ENCODE measurements around the gene TSPO2.
A peak's percentile ranks its signal among the peaks of the same experiment; 100 is the strongest.

The TSPO2 gene

DNA sequence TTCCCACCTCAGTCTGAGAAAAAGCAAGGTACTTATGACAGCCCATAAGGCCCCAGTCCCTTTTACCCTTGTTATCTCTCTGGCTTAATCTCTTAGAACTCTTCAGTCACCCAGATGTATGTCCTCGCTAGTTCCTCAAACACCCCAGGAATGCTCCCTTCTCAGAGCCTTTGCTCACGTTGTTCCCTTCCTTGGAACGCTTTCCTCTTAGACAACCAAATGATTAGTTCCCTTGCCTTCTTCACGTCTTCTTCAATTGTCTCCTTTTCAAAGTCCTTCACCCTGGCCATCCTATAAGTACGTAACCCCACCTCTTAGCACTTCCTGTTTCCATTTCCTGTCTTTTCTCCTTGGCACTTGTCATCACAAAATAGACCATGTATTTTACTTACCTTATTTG lies 9.6 kb downstream of the TSPO2 start:
- no peak for DNase-seq (ENCODE audit: low spot score)

DNA sequence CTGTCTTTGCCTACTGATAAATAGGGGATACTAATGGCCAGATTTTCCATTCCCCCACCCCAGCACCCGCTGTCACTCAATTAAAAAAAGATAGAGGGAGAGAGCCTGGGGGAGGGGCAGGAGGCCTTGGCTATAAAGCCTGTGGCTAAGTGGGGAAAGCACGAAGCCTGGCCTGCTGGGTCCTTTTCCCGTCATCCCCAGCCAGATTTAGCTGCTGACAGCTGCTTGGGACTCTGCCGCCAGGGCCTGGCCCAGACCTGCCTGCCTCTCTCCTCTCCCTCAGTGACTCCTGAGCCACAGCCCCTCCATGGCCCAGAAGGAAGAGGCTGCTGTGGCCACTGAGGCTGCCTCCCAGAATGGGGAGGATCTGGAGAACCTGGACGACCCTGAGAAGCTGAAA lies 10.8 kb downstream of the TSPO2 start, which contains the start of gene APOBEC2:
Gene APOBEC2 (plus strand): TSS at position 162 of the 400 bp plus-strand sequence. CDS start 146 bp downstream, at position 308.
- no peak for DNase-seq (ENCODE audit: low spot score)

DNA sequence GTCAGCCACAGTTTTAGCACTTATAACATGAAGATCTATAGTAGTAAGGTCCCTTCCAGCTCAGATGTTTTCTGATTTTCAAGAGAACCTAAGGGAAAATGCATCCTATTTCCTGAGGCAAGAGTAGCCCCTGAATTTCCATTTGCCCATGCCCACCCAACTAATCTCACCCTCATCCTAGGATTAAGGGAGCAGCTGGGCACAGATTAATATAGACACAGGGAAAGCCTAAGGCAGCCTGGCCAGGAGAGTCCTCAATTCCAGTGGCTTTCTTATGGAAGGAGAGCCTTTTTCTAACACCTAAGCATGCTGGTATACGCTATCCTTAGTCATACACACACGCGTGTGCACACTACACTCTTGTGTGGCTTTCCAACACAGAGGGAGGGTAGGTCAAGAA lies 12.2 kb downstream of the TSPO2 start:
- DNase-seq (ENCODE audit: low spot score) = no peak

DNA sequence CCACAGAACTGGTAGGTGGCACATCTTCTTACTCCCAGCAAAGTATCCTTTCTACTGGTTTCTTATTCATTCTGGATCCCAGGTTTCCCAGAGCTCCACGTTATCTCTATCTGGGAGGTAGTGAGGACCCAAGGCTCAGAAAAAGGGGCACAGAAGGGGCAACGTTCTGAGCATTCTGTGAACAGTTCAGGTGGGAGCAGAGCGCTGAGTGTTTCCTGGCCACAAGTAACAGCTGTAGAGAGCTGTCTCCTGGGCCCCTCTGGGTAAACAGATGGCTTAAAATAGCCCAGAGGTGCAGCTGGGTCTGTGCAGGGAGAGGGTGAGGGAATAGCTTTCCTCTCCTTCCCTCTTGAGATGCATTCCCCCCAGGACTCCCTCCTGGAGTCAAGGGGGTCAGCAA lies 12.9 kb downstream of the TSPO2 start:
- DNase-seq (ENCODE audit: low spot score) = no peak

DNA sequence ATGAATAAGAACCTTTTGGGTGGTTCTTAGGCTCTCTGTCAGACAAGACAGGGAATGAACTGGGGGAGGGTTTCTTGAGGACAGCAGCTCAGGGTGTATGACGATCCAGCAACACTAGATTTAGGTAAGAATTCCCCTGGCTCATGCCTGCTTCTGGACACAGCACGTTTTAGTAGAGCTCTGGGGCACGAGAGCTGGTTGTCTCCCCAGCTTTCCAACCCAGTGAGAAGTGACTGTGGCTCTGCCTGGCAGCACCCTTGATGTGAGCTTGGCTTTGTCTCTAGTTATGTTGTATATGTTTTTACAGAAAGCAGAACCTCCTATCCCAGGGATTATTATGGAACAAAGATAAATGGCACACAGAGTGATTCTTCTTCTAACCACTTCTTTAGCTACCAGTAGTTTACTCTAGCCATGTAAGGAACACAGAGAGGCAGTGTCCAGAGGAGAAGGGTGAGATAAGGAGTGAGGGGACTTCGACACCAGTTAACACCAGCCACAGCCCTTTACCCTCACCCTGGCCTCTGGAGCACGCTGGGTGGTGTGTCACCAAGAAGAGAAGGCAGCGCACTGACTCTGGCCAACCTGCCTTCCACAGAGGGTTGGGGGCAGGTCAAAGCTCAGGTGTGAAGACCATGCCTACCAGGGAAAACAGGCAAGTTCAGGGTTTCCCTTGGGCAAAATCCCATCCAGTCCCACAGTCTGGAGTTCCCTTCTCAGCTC lies 14.7 kb downstream of the TSPO2 start:
- DNase-seq (ENCODE audit: low spot score) = no peak

DNA sequence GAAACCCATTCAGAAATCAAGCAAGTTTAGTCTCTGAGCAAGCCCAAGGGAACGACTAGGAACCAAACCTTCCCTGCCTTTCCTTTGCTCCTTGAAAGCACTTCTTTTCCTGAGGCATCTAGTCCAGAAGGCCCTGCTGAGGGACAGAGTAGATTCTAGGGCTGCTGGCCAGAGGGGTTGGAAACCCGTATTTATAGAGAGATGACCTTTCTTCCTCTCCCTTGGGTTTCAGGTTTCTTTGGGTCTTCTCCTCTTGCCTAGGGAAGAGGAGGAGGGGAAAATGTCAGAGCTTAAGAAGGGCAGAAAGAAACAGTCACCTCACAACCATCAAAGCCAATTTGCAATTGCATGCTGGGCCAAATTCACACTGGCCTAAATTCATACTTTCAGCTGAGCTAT lies 16.5 kb downstream of the TSPO2 start:
- no peak for DNase-seq (ENCODE audit: low spot score)

DNA sequence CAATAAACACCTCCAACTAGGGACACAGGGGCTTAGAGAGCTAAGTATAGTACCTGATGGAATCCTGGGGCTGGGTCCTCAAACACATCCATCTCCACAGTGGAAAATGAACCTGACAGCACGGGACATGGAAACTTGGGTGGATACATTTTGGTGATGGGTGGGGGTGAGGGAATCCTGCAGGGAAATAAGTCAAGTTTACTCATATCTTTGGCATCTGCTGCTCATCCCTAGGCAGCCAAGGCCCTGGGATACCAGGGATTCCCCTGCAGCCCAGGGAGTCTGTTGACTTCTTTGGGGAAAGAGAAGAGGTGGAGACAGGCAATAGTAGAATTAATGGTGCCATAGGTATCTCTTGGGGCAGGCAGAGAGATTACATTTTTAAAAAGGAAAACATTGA lies 17.3 kb downstream of the TSPO2 start:
- DNase-seq (ENCODE audit: low spot score) = no peak

DNA sequence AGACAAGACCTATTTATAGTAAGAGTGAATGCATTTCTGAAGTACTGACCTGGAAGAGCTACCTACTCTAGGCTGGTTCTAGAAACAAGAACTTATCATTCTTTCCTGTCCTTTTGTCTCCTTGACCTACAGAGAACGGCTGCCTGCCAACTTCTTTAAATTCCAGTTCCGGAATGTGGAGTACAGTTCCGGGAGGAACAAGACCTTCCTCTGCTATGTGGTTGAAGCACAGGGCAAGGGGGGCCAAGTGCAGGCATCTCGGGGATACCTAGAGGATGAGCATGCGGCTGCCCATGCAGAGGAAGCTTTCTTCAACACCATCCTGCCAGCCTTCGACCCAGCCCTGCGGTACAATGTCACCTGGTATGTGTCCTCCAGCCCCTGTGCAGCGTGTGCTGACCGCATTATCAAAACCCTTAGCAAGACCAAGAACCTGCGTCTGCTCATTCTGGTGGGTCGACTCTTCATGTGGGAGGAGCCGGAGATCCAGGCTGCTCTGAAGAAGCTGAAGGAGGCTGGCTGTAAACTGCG lies 19.0 kb downstream of the TSPO2 start:
- no peak for DNase-seq (ENCODE audit: low spot score)

DNA sequence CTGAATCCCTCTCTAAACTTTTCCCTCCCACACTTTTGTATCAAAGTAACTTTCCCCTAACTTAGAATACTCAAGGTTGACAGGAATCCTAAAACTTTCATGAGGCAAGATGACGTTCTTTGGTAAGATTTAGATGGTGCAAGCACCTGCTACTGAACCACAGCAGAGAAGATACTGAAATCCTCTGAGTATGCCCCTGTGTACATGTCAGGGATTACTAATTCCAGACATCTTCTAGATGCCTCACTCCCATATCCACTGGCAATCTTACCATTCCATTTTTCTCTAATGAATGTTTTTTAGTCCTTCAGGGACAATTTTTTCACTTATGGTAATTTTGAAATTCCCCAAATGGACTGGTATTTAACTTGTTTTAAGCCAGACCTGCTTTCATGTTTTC lies 19.8 kb downstream of the TSPO2 start:
- no peak for DNase-seq (ENCODE audit: low spot score)

DNA sequence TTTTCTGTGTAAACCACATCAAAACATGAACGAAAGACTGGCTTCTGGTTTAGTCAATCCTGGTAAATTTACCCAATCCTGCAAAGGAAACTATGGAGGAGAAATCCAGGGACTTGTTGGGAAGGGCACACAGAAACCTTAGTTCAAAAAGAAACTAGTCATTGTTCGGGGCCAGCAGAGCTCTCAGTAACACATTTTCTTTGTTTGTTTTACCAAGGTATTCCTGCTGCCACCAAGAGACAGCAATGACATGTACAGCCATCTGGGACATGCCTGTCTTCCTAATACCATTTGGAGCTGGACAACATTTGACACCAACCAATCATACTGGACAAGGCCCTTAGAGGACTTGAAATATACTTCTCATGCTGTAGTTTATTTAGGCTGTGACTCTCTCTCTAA lies 21.6 kb downstream of the TSPO2 start:
- no peak for DNase-seq (ENCODE audit: low spot score)

DNA sequence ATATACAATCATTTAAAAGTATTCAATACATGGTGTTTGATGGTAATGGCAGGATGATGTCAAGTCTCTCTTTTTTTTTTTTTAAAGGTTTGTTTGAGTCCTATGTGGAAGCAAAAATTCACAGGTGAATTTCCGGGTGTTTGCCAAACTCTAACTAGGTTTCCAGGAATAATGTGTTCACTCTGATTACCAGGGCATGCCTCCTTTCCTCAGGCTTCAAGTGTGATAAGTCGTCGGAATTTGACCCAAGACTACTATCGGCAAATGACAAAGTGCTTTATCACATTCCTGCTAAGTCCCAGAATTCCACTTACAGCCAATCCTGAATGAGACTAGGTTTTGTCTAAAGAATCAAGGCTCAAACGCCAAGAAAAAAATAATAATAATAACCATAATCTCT lies 22.6 kb downstream of the TSPO2 start:
- DNase-seq (ENCODE audit: low spot score) = no peak

DNA sequence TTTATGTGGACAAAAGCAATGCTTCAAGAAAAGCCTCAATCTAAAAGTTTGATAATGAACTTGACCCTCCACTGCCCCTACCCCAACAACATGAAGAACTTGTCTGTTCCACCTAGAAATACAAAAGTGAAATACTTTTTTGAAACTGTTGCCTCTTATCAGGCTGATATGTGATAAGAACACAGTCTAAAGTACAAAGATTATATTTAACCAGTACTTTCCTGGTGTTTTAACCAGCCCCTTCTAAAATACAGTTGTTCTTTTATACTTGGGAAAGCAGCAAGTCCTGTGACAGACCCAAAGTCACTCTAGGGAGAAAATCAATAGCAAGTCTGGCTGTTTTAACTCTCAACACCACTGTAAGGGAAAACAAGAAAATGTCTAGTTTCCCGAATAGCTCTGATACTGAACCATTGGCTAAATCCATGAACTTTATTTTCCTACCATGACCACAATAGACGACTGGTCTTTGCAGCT lies 23.3 kb downstream of the TSPO2 start:
- DNase-seq (ENCODE audit: low spot score) = no peak

DNA sequence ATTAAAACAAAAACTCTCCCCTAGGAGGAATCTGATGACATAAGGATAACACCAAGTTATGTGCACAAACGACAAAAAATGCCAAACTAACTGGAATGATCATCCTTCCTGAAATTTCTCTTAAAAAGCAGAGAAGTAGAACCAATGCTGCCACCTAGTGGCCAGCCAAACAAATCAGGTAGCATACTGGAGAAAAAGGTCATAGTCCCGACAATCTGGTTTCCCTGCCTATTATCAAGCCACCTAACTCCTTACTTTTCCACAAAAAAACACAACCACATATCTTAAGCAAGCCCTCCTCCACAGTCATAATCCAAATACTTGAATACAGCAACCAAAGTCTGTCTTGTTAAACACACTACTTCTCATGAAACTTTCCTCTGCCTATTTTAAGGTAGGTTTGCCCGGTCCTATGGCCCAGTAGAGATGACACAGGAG lies 24.6 kb downstream of the TSPO2 start:
- DNase-seq (ENCODE audit: low spot score) = peak; percentile 58

DNA sequence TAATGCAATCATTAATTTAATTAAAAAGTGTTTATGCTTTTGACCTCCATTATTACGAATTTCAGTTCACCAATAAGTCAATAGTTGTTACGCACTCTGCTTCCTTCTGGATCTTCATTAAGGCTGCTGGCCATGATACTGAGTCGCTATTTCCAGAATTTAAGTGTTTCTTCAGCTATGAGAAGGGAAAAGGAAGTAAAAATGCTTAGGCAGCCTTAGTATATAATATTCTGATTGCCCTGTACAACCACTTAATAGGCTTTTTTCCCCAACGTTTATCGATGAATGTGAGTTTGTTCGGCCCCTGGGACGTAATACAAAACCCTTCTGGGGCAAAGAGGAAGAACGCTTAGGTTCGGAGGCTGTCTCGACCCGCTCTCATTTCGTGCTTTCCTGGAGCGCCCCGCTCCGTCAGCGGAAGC lies 29.2 kb downstream of the TSPO2 start:
- DNase-seq (ENCODE audit: low spot score) = no peak

DNA sequence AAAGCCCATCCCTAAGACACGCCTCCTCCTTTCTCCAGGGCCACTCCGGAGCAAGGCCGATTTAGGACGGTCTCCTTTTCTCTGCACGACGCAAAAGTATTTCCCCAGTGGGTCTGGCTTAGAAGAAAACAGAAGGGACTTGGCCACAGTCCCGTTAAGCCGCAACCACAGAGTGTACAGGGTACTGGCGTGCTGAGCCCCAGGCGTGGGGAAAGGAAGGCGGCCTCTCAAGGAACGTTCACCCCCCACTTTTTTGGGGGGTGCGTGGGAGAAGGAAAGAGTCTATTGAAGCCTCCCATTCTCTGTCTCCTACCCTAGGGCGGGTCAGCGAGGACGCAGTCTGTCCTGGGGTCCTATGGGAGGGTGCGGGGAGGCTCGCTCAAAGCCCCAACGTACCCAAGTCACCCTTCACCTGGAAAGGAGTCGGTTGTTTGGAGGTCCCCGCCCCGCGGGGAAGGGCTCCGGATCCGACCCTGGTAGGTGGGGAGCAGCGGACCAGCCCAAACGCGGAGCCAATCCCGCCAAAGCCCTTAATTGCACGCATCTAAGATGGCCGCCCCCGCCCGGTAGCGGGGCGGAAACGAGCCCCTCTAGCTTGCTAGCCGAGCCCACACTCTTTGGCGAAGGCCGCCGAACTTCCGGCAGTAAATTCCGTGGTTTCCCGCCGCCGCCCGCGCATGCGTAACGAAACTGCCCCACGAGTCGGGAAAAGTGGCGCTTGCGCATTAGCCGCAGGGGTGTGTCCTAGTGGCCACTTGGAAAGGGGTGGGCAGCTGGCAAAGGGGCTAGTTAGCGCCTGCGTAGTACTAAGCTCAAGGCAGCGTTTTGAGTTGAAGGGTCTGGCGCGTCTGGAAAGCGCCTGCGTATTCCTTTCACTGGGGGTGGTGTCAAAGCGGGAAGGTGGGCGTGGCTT lies 29.9 kb downstream of the TSPO2 start, which contains the start of gene OARD1:
Gene OARD1 (minus strand): TSS at position 434 of the 913 bp plus-strand sequence. CDS start 722 bp downstream, outside the sequence.
- DNase-seq (ENCODE audit: low spot score) = peak; percentile 96

DNA sequence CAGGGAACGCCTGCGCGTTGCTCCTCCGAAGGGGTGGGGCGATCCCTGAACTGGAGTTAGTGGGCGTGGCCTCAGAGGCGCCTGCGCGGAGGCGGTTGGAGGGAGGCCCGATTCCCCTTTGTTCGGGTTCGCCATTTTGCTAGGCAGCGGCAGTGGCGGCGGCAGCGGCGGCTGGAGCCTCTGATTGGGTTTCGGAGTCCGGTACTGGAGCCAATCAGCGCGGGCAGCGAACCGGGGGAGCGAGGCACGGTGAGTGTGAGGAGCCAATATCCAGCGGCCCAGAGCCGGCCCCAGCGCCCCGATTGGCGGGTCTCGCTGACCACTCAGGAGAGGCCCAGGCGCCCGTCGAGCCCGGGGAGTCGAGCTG lies 30.6 kb downstream of the TSPO2 start, which contains the start of gene NFYA:
Gene NFYA (plus strand): TSS at position 139 of the 367 bp plus-strand sequence. CDS start 6,116 bp downstream, outside the sequence.
- peak; percentile 96 for DNase-seq (ENCODE audit: low spot score)

DNA sequence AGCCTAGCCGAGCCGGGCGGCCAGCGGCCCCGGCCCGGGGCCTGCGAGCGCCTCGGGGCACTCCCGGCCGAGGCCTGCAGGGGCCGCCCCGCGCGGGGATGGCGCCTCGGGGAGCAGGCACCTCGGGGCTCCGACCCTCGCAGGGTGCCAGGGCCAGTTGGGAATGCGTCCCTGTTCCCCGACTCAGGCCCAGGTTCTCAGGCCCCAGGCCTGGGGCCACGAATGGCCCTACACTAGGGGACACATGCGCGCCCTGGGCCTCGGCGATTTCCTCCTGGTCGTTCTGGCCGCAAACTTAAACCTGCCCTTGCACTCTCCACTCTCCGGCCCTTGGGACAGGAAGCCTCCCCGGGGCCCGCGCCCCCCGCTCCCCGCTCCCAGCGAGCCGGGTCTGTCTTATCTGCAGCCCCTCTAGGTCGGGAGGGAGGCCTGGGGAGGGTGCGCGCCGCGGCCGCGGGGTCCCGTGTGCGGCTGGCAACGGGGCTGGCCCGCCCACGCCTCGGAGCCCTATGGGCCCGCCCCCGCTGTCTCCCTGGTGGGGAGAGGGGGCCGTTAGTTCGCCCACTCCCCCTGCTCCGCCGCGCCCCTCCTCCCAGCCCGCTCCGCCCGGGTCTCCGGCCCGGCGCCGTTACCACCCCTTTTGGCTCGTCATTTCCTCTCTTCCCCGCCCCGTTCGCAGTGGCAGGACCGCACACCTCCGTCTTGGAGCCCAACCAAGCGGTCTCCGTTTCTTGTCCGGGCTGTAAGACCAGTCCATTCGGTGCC lies 31.1 kb downstream of the TSPO2 start:
- peak; percentile 75 for DNase-seq (ENCODE audit: low spot score)

DNA sequence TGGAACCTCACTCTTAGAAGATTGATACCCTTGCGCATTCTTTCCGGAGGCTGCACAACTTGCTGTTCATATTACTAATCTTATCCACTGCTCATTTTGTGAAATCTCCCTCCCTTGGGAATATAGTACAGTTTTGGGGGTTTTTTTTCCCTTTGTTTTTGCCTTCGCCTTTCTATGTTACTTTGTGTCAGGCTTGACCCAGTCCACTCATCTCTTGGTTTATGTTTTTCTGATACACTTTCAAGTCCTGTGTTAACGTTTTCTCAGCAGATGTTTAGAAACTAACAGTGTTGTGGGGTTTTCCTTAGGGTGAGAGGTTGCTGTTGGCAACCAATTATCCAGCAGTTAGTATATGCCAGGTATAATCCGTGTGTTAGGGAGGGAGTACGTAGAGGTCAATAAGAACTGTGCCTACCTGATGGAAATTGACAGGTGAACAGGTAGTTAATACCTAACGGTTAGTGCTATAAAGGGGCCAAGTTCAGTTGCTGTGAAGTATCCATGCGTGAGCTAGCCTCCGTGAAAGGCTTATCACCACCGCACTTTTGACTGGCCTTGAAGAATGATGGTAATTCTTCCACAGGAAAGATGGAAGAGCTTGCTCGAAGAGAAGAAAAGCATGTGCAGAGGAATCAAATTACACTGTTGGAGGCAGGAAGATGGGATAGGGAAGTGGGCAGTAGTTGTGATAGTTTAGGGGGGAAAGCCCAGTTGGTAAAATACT lies 31.9 kb downstream of the TSPO2 start:
- peak; percentile 33 for DNase-seq (ENCODE audit: low spot score)

DNA sequence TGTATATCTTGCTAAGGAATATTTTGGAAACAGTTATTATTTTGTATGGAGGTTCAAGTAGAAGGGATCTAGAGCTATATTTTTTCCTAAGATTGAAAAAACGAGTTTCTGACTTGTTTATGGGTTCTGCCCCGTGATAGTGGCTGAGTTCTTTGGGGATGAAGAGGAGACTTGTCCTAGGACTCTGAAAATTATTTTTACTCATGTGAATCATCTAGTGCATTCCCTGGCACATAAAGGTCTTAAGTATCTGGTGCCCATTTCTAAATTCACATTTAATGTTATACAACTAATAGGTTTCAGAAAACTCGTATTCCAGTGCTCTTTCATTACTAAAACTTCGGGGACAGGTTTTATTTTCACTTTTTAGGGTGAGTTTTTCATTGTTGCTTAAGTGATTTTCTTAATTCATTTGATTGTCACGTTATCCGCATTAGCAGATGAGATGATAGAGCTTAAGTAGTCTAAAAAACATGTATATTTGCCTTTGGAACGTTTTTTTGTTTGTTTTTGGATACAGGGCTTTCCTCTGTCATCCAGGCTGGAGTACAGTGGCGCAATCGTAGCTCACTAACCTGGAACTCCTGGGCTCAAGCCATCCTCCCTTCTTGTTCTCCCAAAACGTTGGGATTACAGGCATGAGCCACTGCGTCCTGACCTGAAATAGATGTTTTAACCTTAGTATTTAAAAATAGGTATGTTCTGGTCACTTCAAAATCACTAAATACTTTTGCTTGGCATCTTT lies 32.6 kb downstream of the TSPO2 start:
- DNase-seq (ENCODE audit: low spot score) = peak; percentile 4
